HepG2 (cell line): Measurements from ENCODE around the gene GON4L. TPM values are rescaled to one million over a fixed set of nuclear protein-coding genes. Genes with fewer than 3 reads are reported as not detected.

Experiments used
- ATAC-seq: fragments of 200-7000 bp; cut with Tn5 transposase; 3 replicates; pipeline ENCODE4 v1.9.1; 2020; ENCODE audit warnings: mild to moderate bottlenecking, moderate library complexity
- BruUV-seq: library from RNA; stranded (reverse); fragments of 400-500 nt; replicated peaks from 2 replicates; lab custom pipeline; 2021; lab: Mats Ljungman, UMichigan
- CTCF ChIA-PET: fragments of 300-600 bp; formaldehyde crosslinking; extraction: SDS; loops from one replicate; lab custom pipeline; 2021; ENCODE audit warnings: low total read pairs, inconsistent platforms, low intra/inter-chr PET ratio; lab: Yijun Ruan, JAX
- POLR2A ChIA-PET: fragments of 350-600 bp; sonication (Branson Sonifier 250); formaldehyde crosslinking; loops from one replicate; lab custom pipeline; 2020; ENCODE audit warnings: antibody characterized with exemption, inconsistent platforms; lab: Yijun Ruan, JAX
- DNase-seq: peaks from one replicate; pipeline ENCODE4 v3.0.0-alpha.2; 2015; ENCODE audit warnings: low spot score
- FAIRE-seq: peaks from 3 replicates; lab custom pipeline; 2011; peaks lifted over from hg19 to GRCh38; lab: Jason Lieb, UNC
- H2AFZ ChIP-seq: one replicate; pipeline ENCODE4 v1.6.1; 2011; ENCODE audit warnings: low read length, inconsistent platforms
- H3K27ac ChIP-seq: fragments of 300-600 bp; 3 replicates; pipeline ENCODE4 v1.8.0; 2011; ENCODE audit warnings: mixed run types, mild to moderate bottlenecking, mixed read lengths, low read length, inconsistent platforms; ENCODE audit not compliant: insufficient read depth; ENCODE audit errors: extremely low read length
- H3K27me3 ChIP-seq, 2 experiments: fragments of 200-600 bp in 1 of 2; 2 replicates in 1 of 2; 3 replicates in 1 of 2; pipeline versions ENCODE4 v1.6.0 to v1.8.0; 2011; ENCODE audit warnings: low read length in 2 of 2, mild to moderate bottlenecking in 2 of 2, moderate library complexity in 2 of 2, inconsistent platforms in 1 of 2; ENCODE audit not compliant: insufficient read depth in 2 of 2, control insufficient read depth in 1 of 2
- H3K36me3 ChIP-seq, 2 experiments: fragments of 200-600 bp in 1 of 2; replicated peaks in 1 of 2; 2 replicates in 1 of 2; 3 replicates in 1 of 2; pipeline versions ENCODE4 v1.5.1 to v1.8.0; 2011; ENCODE audit warnings: low read length in 2 of 2, inconsistent platforms in 1 of 2; ENCODE audit not compliant: insufficient read depth in 2 of 2, control insufficient read depth in 1 of 2
- H3K4me1 ChIP-seq: 2 replicates; pipeline ENCODE4 v1.5.1; 2012; ENCODE audit warnings: low read length, inconsistent platforms; ENCODE audit not compliant: insufficient read depth
- H3K4me2 ChIP-seq: 2 replicates; pipeline ENCODE4 v1.6.0; 2011; ENCODE audit warnings: low read depth, low read length, inconsistent platforms
- H3K4me3 ChIP-seq, 3 experiments: fragments of 200-600 bp in 1 of 3; sonication (generic), shearing (Covaris generic) in 1 of 3; replicated peaks in 1 of 3; 2 replicates each; pipeline ENCODE4 v1.5.1; 2011 to 2016; ENCODE audit warnings: low read length in 3 of 3, inconsistent platforms in 2 of 3, low read depth in 2 of 3, mild to moderate bottlenecking in 2 of 3, control low read depth in 1 of 3, mixed read lengths in 1 of 3; ENCODE audit not compliant: insufficient read depth in 1 of 3
- H3K79me2 ChIP-seq: one replicate; pipeline ENCODE4 v1.6.1; 2011; ENCODE audit warnings: low read length, inconsistent platforms; ENCODE audit not compliant: insufficient read depth
- H3K9ac ChIP-seq: 2 replicates; pipeline ENCODE4 v1.6.0; 2011; ENCODE audit warnings: mild to moderate bottlenecking, low read depth, low read length, inconsistent platforms; ENCODE audit not compliant: insufficient read depth
- H3K9me3 ChIP-seq: 2 replicates; pipeline ENCODE4 v1.5.1; 2012; ENCODE audit warnings: mild to moderate bottlenecking, low read length
- H4K20me1 ChIP-seq: 2 replicates; pipeline ENCODE4 v1.6.0; 2011; ENCODE audit warnings: inconsistent platforms, mild to moderate bottlenecking, low read length, moderate library complexity; ENCODE audit not compliant: insufficient read depth
- FOXA3 ChIP-seq: IDR thresholded peaks from 2 replicates; pipeline ENCODE4 v1.6.1; 2016; ENCODE audit warnings: missing genetic modification reagents, missing compliant biosample characterization
- HMG20B ChIP-seq: conservative IDR thresholded peaks from 2 replicates; pipeline ENCODE4 v1.6.1; 2016; ENCODE audit warnings: missing genetic modification reagents, missing compliant biosample characterization
- HNF1B ChIP-seq: sonication (generic); formaldehyde crosslinking; IDR thresholded peaks from 2 replicates; pipeline ENCODE4 v1.5.1; 2020; ENCODE audit warnings: mild to moderate bottlenecking, moderate library complexity, missing genetic modification reagents
- IKZF4 ChIP-seq: sonication (generic); formaldehyde crosslinking; IDR thresholded peaks from 2 replicates; pipeline ENCODE4 v1.5.1; 2020; ENCODE audit warnings: borderline replicate concordance, mild to moderate bottlenecking, low read depth, missing genetic modification reagents; ENCODE audit errors: not compliant biosample characterization
- KDM5A ChIP-seq: fragments of 200-600 bp; sonication (generic); IDR thresholded peaks from 2 replicates; pipeline ENCODE4 v1.7.0; 2018; ENCODE audit warnings: antibody characterized with exemption, mild to moderate bottlenecking, low read length, borderline replicate concordance
- KDM5B ChIP-seq: sonication (generic); formaldehyde crosslinking; IDR thresholded peaks from 2 replicates; pipeline ENCODE4 v1.4.0; 2020; ENCODE audit warnings: missing genetic modification reagents, mild to moderate bottlenecking, borderline replicate concordance
- MNT ChIP-seq: fragments of 450-650 bp; IDR thresholded peaks from 2 replicates; pipeline ENCODE4 v1.6.1; 2016
- ONECUT2 ChIP-seq: sonication (generic); formaldehyde crosslinking; IDR thresholded peaks from 2 replicates; pipeline ENCODE4 v1.4.0; 2020; ENCODE audit warnings: missing genetic modification reagents
- POGK ChIP-seq: sonication (generic); formaldehyde crosslinking; conservative IDR thresholded peaks from 2 replicates; pipeline ENCODE4 v1.8.0; 2022; ENCODE audit warnings: mild to moderate bottlenecking, moderate library complexity, missing genetic modification reagents
- SAFB2 ChIP-seq: sonication (generic); formaldehyde crosslinking; IDR thresholded peaks from 2 replicates; pipeline ENCODE4 v1.5.1; 2020; ENCODE audit warnings: missing genetic modification reagents, low read depth, mild to moderate bottlenecking, borderline replicate concordance
- SMYD3 ChIP-seq: sonication (generic); formaldehyde crosslinking; IDR thresholded peaks from 2 replicates; pipeline ENCODE4 v1.8.1; 2023; ENCODE audit warnings: mild to moderate bottlenecking, missing genetic modification reagents
- SRSF4 ChIP-seq: fragments of 200-400 bp; formaldehyde crosslinking; IDR thresholded peaks from one replicate; pipeline ENCODE4 v1.6.1; 2018; ENCODE audit warnings: mild to moderate bottlenecking, low read depth, low read length, moderate library complexity; ENCODE audit not compliant: poor library complexity, severe bottlenecking
- ZBTB21 ChIP-seq: sonication (generic); formaldehyde crosslinking; IDR thresholded peaks from 2 replicates; pipeline ENCODE4 v1.4.0; 2020; ENCODE audit warnings: missing genetic modification reagents
- ZFAT ChIP-seq: sonication (generic); formaldehyde crosslinking; conservative IDR thresholded peaks from 2 replicates; pipeline ENCODE4 v1.8.1; 2023; ENCODE audit warnings: missing genetic modification reagents, inconsistent platforms
- ZNF274 ChIP-seq: sonication (generic); formaldehyde crosslinking; IDR thresholded peaks from 2 replicates; pipeline ENCODE4 v1.5.1; 2020; ENCODE audit warnings: mild to moderate bottlenecking, missing genetic modification reagents
- ZNF629 ChIP-seq: sonication (generic); formaldehyde crosslinking; conservative IDR thresholded peaks from 2 replicates; pipeline ENCODE4 v1.5.0; 2020; ENCODE audit warnings: missing genetic modification reagents
- ZNF639 ChIP-seq: conservative IDR thresholded peaks from 2 replicates; pipeline ENCODE4 v1.6.1; 2018; ENCODE audit warnings: missing genetic modification reagents
- ZNF740 ChIP-seq: sonication (generic); formaldehyde crosslinking; IDR thresholded peaks from 2 replicates; pipeline ENCODE4 v1.4.0; 2020; ENCODE audit warnings: missing genetic modification reagents
- ZNF749 ChIP-seq: sonication (generic); formaldehyde crosslinking; IDR thresholded peaks from 2 replicates; pipeline ENCODE4 v1.8.0; 2022; ENCODE audit warnings: mild to moderate bottlenecking, missing genetic modification reagents, moderate library complexity, borderline replicate concordance
- whole genome bisulfite sequencing: methylation state at CpG from one replicate; pipeline ENCODE4 v1.1.6; 2017; ENCODE audit warnings: low lambda C conversion rate; 5-methylcytosine and 5-hydroxymethylcytosine counted together
- in situ Hi-C: cut with HindIII; loops from 2 replicates; pipeline ENCODE4 v1.10.0; 2017; ENCODE audit warnings: low pct_unique_long_range_greater_than_20kb; ENCODE audit not compliant: extremely low pct_ligation_motif_present
- intact Hi-C: fragments of 100-400 bp; cut with micrococcal nuclease; formaldehyde crosslinking; loops from one replicate; pipeline ENCODE4 v1.10.0; 2022; ENCODE audit not compliant: unreplicated experiment
- polyA plus RNA-seq, 8 experiments: library from polyadenylated mRNA; depleted of rRNA in 3 of 8; stranded (reverse) in 7 of 8; unstranded in 1 of 8; fragments of >200 nt; fragmentation: Illumina TruSeq in 4 of 8; extraction: Trizol in 4 of 8; gene quantifications; 2 replicates each; pipeline versions ENCODE4 v1.2.1 to v1.2.3, GENCODE V29; 2011 to 2016; ENCODE audit warnings: low read depth in 4 of 8, missing spikeins in 1 of 8, mixed read lengths in 1 of 8; ENCODE audit not compliant: insufficient read depth in 1 of 8
- total RNA-seq, 5 experiments: library from RNA; depleted of rRNA; stranded (reverse); fragments of >200 nt; fragmentation: Illumina TruSeq; extraction: Trizol; gene quantifications; 2 replicates each; pipeline ENCODE4 v1.2.3, GENCODE V29; 2016; ENCODE audit warnings: low read depth in 1 of 5

The GON4L gene
- total and polyA plus RNA-seq, 2 of the 13 experiments (the other 11 are each of a cell fraction or from before 2014, with no cell fraction given) = 14.6 to 19.6 TPM

GRCh38 chr1:155740995-155741394 lies 116.0 kb downstream of the GON4L start:
- Histone ChIP-seq H3K79me2 (no peaks in the 10 kb centered on the region), H3K9me3 (no peaks in the 10 kb centered on the region), H3K4me1 (peaks cover 6% of the 10 kb centered on the region; the same call in 1 of the 2 replicates), H3K27ac (no peak overlapping the region), H2AFZ (no peak overlapping the region), H3K4me2 (no peak overlapping the region), H3K36me3 (peaks cover 4 to 23% of the 10 kb centered on the region in 2 experiments), H3K4me3 (no peak overlapping the region), H3K9ac (no peak overlapping the region), H4K20me1 (no peaks in the 10 kb centered on the region), H3K27me3 (no peaks in the 10 kb centered on the region)
- in situ Hi-C loops = no loop called here
- ATAC-seq (no peak), FAIRE-seq (no peak), DNase-seq (no peak)
- intact Hi-C loops = no loop called here
- CTCF ChIA-PET = no interaction called here
- BruUV-seq = no TSS peak
- POLR2A ChIA-PET = no interaction called here
- 92% methylated on average over 8 of the region's 8 CpGs for WGBS
- TF ChIP-seq ZBTB21 (CRISPR knock-in tag) = no peak
- TF ChIP-seq FOXA3 (CRISPR knock-in tag) = no peak
- no peak for TF ChIP-seq KDM5B (CRISPR knock-in tag)
- TF ChIP-seq SRSF4 = no peak
- no peak for TF ChIP-seq ZNF639 (CRISPR knock-in tag)
- no peak for TF ChIP-seq ONECUT2 (CRISPR knock-in tag)
- no peak for TF ChIP-seq POGK (CRISPR knock-in tag)
- TF ChIP-seq HNF1B (CRISPR knock-in tag) = no peak
- TF ChIP-seq MNT = no peak
- TF ChIP-seq SMYD3 (CRISPR knock-in tag) = no peak
- TF ChIP-seq ZNF749 (CRISPR knock-in tag) = no peak
- no peak for TF ChIP-seq ZNF629 (CRISPR knock-in tag)
- TF ChIP-seq ZNF274 (CRISPR knock-in tag) = no peak
- no peak for TF ChIP-seq ZFAT (CRISPR knock-in tag)
- TF ChIP-seq ZNF740 (CRISPR knock-in tag) = no peak
- no peak for TF ChIP-seq IKZF4 (CRISPR knock-in tag)
- no peak for TF ChIP-seq SAFB2 (CRISPR knock-in tag)
- no peak for TF ChIP-seq HMG20B (CRISPR knock-in tag)
- no peak for TF ChIP-seq KDM5A
